EH (cell line): ENCODE measurements around the gene IFT52.
"Not testable (repeated sequence)": the region's sequence is repeated elsewhere in the genome, so short reads cannot be mapped to it uniquely, and the experiment has no call there.

Experiments used
- DNase-seq: peaks from one replicate; pipeline ENCODE4 v3.0.0-alpha.2; 2015; ENCODE audit warnings: low read depth

Gene IFT52

DNA sequence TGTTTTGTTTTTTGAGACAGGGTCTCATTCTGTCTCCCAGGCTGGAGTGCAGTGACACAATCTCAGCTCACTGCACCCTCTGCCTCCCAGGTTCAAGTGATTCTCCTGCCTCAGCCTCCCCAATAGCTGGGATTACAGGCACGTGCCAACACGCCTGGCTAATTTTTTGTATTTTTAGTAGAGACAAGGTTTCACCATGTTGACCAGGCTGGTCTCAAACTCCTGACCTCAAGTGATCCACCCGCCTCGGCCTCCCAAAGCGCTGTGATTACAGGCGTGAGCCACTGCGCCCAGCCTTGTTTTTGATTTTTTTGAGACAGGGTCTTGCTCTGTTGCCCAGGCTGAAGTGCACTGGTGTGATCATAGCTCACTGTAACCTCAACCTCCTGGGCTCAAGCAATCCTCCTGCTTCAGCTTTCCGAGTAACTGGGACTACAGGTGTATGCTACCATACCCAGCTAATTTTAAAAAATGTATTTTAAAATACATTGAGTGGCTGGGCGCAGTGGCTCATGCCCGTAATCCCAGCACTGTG, 61.0 kb downstream of the IFT52 start:
- not testable (repeated sequence) for DNase-seq

DNA sequence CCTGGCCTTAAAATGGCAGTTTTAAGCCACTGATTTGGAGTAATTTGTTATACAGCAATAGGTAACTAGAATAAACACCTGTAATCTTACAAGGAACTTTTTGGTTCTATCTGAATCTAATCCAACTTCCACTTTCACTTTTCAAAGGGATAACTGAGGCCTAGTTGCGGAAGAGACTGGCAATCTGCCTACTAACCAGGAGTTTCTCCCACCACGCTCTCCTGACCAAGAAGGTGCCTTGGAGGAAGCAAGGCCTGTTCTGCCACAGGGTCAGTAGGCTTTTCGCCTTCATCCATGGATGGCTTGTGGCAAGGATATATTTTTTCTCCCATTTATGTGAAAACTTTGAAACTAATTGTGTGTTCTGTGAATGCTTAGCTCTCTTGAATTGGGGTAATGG, 63.2 kb downstream of the IFT52 start:
- DNase-seq: no peak

DNA sequence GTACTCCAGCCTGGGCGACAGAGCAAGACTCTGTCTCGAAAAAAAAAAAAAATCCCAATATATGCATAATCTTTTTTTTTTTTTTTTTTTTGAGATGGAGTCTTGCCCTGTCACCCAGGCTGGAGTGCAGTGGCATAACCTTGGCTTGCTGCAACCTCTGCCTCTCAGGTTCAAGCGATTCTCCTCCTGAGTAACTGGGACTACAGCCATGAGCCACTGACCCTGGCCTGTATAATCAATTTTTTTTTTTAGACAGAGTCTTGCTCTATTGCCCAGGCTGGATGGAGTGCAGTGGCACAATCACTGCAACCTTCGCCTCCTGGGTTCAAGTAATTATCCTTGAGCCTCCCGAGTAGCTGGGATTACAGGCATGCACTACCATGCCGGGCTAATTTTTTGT, 64.4 kb downstream of the IFT52 start:
- DNase-seq: not testable (repeated sequence)

DNA sequence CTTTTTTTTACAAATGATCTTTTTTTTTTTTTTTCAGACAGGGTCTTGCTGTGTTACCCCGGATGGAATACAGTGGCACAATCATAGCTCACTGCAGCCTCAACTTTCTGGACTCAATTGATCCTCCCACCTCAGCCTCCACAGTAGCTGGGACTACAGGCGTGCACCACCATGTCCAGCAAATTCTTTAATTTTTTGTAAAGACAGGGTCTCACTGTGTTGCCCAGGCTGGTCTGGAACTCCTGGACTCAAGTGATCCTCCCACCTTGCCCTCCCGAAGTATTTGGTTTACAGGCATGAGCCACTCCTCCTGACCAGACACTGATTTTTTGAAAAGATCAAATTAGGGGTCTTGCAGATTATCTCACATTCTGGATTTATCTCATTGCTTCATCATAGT, 65.2 kb downstream of the IFT52 start:
- DNase-seq: no peak

DNA sequence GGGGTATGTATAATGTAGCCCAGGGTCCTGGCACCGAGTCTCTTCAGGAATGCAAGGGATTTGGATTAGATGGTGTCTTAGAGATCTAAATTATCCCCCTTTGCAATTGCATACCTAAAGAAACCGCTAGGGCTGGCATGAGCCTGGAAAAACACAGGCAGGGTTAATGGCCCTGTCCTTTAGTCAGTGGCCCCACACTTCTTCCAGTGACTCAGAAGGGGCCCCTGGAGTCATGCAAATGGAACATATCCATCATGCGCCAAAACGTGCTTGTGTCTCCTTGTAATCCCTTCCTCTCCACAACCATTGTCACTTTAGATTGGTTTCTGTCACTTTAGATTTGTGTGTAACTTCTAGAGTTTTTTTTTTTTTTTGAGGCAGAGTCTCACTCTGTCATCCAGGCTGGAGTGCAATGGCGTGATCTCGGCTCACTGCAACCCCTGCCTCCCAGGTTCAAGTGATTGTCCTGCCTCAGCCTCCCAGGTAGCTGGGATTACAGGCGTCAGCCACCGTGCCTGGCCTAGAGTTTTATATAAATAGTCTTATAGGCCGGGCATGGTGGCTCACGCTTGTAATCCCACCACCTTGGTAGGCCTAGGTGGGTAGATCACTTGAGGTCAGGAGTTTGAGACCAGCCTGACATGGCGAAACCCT, 67.5 kb downstream of the IFT52 start:
- peak; percentile 80 for DNase-seq

DNA sequence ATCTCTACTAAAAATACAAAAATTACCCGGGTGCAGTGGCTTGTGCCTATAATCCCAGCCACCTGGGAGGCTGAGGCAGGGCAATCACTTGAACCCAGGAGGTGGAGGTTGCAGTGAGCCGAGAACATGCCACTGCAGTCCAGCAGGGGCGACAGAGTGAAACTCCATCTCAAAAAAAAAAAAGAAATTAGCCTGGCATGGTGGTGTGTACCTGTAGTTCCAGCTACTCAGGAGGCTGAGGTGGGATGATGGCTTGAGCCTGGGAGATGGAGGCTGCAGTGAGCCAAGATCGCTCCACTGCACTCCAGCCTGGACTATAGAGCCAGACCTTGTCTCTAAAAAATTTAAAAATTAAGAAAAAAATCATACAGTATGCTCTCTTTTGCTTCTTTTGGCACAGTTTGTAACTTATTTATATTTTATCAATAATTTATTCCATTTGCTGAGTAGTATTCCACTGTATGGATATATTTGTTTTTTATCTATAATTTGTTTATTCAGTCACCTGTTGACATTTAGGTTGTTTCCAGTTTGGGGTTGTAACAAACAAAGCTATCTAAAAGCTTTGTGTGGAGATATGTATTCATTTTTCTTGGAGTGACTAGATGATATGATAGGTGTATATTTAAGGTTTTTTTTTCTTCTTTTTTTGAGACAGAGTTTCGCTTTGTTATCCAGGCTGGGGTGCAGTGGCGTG, 68.1 kb downstream of the IFT52 start:
- no peak for DNase-seq

DNA sequence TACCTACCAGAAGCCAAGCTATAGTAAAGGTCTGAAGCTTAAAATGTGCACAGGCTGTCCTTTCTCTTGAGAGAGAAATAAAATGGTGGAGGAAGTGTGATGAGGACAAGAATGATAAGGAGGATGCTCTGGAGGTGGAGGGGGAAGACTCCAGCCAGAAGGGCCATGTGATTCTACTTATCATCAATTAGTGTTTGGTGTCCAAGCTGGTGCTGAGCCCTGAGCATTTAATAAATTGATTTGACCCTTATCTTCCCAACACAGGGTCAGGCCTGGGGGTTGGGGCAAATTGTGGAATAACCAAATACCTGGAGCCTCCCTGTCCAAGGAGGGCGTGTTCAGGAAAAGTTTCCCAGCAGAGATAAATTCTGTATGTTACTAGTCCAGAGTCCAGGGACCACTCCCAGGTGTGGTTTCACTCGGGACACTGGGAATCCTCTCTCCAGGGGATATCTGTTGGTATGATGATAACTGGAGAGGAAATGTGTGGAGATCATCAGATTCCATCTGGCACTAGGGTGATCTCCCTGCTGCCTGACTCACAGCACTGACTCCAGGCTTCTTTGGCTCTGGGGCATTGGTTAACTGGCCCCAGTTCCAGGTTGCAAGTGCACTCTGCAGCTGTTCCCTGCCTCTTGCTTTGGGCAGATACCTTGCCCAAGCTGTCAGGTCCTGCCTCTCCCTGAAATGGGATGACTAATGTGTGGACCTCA, 72.4 kb downstream of the IFT52 start:
- DNase-seq: peak; percentile 67

DNA sequence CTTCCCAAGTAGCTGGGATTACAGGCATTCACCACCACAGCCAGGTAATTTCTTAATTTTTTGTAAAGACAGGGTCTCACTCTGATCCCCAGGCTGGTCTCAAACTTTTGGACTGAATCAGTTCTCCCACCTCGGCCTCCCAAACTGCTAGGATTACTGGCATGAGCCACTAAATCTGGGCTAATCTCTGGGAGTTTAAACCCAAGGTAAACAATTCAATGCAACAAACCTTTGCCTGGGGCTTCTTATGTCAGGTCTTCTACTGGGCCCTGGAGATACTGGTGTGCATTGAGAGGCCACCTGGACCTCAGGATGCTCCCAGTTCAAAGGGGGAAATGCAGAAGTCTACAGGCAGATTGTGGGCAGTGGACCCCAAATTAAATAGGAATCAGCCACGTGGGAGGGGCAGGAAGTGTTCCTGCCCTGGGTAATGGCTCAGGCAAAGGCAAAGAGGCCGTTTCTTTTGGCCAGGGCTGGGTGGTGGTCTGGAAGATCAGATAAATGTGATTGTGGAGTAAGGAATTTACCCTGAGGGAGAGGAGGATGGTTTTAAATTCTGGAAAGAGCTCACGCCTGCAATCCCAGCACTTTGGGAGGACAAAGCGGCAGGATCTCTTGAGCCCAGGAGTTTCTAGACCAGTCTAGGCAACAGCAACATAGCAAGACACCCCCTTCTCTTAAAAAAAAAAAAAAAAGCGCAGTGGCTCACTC, 74.9 kb downstream of the IFT52 start:
- DNase-seq: peak; percentile 77

DNA sequence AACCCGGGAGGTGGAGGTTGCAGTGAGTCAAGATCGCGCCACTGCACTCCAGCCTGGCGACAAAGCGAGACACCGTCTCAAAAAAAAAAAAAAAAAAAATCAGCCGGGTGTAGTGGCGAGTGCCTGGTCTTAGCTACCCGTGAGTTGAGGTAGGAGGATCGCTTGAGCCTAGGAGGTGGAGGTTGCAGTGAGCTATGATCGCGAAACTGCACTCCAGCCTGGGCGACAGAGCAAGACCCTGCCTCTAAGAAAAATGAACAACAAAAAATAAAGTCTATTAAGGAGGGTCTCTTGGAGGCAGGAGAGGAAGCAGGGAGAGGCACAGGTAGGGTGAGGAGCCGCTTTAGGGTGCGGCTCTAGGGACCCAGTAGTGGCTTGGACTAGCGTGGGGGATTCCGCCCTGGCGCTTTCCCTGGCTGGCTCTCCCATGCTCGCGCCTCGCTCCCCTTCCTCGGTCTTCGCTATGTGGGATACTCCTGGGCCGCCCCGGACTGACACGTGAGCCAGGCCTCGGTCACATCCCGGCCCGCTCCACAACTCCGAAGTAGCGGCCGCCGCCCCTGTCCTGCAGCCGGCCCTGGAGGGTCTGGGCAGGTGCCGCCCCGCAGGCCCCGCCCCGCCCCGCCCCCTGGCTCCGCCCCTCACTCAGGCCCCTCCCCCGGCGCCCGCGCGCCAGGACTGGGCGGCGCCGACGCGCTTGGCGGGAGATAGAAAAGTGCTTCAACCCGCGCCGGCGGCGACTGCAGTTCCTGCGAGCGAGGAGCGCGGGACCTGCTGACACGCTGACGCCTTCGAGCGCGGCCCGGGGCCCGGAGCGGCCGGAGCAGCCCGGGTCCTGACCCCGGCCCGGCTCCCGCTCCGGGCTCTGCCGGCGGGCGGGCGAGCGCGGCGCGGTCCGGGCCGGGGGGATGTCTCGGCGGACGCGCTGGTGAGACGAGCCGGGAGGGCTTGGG, 75.9 kb downstream of the IFT52 start, which contains the start of gene MYBL2:
TSS of gene MYBL2 (plus strand) at position 739 of the 953 bp plus-strand sequence. CDS start at position 909, 170 bp downstream.
- DNase-seq: peak; percentile 68

DNA sequence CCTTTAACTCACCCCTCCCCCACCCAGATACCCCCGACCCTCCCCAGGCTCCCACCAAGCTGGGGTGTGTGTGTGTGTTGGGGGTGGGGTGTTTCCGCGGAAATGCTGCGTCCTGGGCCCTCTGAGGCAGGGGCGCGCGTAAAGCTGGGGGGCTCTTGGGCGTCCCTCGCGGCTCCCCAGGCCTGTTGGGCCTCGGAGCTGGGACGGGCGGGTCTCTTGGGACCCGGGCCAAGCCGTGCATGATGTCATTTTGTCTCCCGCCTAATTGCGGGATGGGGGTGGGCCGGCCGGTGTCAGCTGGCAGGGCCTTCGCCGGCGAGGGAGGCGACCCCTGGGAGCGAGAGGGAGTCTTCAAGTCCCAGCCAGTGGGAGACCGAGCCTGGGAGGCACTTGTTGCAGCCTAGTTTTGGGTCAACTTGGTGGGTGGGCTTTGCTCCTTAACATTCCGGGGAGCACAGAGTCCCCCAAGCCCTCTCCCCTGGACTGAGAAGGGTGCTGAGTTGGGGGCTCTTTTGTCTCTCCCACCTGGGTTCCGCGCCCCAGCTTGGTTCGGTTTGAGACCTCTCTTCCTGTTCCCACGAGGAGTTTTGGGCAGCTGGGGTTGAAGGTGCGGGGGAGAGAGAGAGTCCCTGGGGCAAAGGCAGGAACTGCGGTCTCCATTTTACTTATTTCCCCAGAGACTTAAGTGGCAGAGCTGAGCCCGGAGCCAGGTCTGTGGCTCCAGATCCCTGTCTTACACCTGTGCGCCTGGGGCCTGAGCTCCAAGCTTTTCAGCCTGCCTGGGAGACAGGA, 76.8 kb downstream of the IFT52 start:
- DNase-seq: peak; percentile 35

DNA sequence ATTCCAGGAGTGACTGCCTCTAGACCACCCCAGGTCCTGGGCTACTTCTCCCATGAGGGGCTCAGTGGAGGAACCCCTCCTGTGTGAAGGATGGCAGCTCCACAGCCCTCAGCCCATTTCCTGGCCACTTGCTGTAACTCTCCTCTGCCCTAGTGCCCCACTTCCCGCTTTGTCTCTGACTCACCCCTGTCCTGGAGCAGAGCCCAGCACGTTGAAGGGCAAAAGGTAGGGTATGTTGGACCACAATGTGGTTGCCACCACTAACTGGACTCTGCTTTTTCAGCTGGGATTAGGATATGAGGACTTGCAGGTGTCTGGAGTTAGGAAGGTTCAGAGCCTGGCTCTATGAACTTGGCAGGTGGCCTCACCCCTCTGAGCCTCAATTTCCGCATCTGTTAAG, 78.6 kb downstream of the IFT52 start:
- peak; percentile 63 for DNase-seq

DNA sequence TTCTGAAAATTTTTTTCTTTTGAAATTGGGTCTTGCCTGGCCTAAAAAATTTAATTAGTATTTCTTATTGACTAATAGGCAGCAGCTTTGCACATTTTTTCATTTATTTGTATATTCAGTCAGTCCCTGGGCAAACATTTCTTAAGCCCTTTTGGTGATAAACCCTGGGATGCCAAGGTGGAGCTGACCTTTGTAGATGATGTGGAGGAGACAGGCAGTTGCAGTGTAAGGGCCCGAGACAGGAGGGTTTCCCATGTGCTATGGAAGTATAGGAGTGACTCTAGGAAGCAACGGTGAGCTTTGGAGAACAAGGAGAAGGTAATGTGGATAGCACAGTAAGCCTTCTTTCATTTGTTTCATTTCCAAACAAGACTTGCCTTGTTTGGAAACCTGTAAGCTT, 79.7 kb downstream of the IFT52 start:
- DNase-seq: no peak

DNA sequence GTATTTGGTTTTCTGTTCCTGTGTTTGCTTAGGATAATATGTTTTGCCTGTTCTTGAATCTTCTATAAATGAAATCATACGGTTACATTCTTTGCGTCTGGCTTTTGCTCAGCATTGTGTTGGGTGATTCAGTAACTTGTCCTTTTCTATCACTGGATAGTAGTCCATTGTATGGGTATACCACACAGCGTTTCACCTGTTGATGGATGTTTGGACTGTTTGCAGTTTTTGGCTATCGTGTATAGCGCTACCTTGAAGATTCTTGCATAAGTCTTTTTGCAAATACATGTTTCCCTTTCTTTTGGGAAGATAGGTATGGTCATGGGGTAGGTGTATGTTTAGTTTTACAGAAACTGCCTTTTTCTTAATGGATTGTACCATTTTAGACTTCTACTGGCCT, 85.6 kb downstream of the IFT52 start:
- DNase-seq: no peak

DNA sequence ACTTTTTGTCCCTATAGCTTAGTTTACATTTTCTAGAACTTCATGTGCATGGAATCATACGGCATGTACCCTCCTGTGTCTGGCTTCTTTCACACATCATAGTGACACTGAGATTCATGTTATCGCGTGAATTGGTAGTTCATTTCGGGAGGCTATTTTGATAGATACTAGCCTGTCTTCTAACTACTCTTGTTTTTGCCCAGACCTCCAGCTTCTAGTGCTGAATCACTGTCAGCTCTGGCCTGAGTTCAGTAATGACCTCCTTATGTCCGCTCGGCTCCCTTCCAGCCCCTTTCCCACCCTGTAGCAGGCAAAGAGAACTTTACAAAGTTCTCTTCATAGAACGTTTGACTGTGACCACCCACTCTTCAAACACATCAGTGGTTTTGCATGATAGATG, 90.2 kb downstream of the IFT52 start:
- peak; percentile 29 for DNase-seq

DNA sequence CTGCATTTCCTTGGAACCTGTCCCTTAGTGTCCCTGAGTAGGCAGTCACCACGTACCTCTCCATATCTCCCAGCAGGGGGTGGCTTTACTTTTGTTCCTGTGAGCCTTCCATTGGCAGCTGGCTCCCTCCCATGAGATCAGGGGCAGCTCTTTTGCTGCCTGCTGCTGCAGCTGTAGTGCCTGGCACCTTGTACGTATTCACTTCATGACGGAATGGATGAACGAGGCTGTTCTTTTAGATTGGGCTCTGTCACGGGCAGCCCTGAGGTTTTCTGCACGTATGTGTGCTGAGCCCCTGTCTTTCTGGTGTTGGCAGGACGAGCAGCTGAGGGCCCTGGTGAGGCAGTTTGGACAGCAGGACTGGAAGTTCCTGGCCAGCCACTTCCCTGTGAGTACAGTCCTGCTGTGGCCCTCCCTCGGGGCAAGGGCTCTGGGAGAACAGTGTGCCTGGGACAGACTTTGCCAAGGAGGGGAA, 90.8 kb downstream of the IFT52 start:
- DNase-seq: peak; percentile 32

DNA sequence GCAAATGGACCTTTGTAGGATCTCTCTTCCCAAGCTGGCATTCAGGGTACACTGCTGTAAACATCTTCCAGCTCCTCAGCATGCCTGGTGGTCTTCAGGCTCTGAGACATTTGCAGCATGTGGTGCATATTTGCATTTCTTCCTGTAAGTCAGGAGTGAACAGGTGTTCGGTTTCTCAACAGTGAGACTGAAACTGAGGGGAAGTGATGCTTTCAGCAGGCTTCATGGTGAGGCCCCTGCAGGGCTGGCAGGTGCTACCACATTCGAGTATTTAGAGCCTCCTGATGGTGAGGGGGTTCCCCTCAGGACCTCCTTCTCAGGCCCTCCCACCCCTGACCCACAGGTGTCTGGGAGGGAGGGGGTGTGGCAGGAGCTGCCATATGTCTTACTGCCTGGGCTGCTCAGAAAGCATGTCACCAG, 91.3 kb downstream of the IFT52 start:
- DNase-seq: no peak

DNA sequence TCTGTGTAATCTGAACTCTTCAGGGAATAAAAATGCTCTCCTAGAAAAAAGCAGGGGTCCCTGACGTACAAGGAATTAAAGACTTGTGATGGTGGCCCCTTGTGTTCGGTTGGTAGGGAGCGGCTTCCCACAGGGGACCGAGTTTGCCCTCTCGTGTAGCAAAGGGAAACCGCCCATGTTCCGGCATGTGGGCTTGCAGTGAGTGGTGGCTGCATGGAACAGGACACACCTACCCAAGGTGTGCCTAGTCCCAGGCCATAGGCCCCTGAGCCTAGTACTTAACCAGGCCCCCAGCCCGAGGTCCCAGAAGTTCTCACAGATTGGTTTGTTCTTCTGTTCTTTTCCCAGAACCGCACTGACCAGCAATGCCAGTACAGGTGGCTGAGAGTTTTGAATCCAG, 91.7 kb downstream of the IFT52 start:
- no peak for DNase-seq

DNA sequence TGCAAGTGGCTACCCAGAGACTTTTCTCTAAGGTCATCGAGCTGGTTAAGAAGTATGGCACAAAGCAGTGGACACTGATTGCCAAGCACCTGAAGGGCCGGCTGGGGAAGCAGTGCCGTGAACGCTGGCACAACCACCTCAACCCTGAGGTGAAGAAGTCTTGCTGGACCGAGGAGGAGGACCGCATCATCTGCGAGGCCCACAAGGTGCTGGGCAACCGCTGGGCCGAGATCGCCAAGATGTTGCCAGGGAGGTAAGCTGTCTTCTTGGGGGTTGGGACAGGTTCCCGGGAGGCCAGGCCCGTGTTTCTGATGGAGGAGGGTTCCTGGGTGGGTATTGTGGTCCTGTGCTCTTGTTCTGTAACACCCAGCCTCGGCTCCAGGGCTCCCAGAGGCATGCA, 96.1 kb downstream of the IFT52 start:
- DNase-seq: no peak

DNA sequence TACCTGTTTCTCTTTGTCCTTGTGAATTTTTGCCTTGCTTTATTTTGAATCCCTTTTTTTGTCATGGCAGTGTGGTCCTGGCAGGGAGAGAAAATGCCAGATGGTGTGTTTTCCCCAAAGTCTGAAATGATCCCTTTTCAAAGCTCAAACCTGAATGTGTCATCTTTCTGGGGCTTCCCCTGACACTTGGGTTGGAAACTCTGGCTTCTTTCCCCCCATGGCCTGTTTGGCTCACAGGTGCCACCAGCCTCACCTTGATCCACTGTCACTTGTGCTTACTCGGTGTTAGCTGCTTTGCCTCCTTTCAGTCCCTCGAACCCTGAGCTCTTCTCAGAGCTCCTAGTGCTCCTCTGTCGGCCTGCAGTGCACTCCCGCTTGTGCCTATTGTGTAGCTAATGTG, 98.4 kb downstream of the IFT52 start:
- no peak for DNase-seq

DNA sequence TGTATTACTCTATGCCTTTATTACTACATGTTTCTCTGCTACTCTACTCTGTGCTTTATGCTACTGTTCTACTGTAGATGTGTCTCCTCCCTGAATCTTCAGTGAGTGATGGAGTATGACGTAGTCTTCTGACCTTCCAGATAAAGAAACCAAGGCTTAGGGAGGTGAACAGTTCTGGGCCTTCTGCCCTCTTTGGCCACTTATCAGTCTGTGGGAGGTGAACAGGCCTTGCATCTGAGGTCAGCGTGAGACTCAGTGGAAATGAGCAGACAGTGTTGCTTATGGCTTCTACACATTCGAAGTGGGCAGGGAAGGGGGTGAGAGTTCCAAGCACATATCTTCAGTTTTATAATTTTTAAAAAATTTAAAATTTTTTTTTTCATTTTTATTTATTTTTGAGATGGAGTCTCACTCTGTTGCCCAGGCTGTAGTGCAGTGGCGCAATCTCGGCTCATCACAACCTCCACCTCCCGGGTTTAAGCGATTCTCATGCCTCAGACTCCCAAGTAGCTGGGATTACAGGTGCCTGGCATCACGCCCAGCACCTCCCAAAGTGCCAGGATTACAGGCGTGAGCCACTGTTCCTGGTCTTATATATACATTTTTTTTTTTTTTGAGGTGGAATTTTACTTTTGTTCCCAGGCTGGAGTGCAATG, 100.3 kb downstream of the IFT52 start:
- no peak for DNase-seq
